Naive B cell (primary cell): ENCODE data around the gene SMYD3. TPM values are rescaled to one million over a fixed set of nuclear protein-coding genes. Genes with fewer than 3 reads are reported as not detected.
A peak's percentile ranks its signal among the peaks of the same experiment; 100 is the strongest.

Source experiments
- ATAC-seq, 2 donors: fragments of 150-1000 bp; cut with Tn5 transposase; 2 replicates each; pipeline ENCODE4 v1.10.0; 2021; ENCODE audit warnings: low read depth in 2 of 2, mild to moderate bottlenecking in 2 of 2, moderate library complexity in 2 of 2
- DNase-seq: peaks from one replicate; pipeline ENCODE4 v3.0.0; 2022
- H3K27ac Mint-ChIP-seq, 6 donors: one replicate each; pipeline ENCODE4 v1.8.0; 2020 to 2022; ENCODE audit warnings: mild to moderate bottlenecking in 6 of 6, mixed read lengths in 6 of 6, moderate library complexity in 5 of 6, inconsistent platforms in 2 of 6
- H3K27me3 Mint-ChIP-seq, 3 donors: one replicate each; pipeline ENCODE4 v1.8.0; 2021 to 2022; ENCODE audit warnings: mixed read lengths in 3 of 3, mild to moderate bottlenecking in 1 of 3
- H3K36me3 Mint-ChIP-seq, 2 donors: one replicate each; pipeline ENCODE4 v1.8.0; 2020 to 2022; ENCODE audit warnings: mixed read lengths in 2 of 2, inconsistent platforms in 1 of 2, mild to moderate bottlenecking in 1 of 2
- H3K4me1 Mint-ChIP-seq, 3 donors: one replicate each; pipeline ENCODE4 v1.8.0; 2020 to 2022; ENCODE audit warnings: mixed read lengths in 3 of 3, inconsistent platforms in 1 of 3, mild to moderate bottlenecking in 1 of 3, moderate library complexity in 1 of 3
- H3K4me3 Mint-ChIP-seq, 8 donors: one replicate each; pipeline ENCODE4 v1.8.0; 2020 to 2022; ENCODE audit warnings: mild to moderate bottlenecking in 8 of 8, mixed read lengths in 8 of 8, moderate library complexity in 8 of 8, inconsistent platforms in 2 of 8
- H3K9me3 Mint-ChIP-seq, 7 donors: one replicate each; pipeline ENCODE4 v1.8.0; 2020 to 2022; ENCODE audit warnings: mixed read lengths in 7 of 7, mild to moderate bottlenecking in 5 of 7, inconsistent platforms in 2 of 7, moderate library complexity in 1 of 7
- polyA plus RNA-seq, 6 donors: library from polyadenylated mRNA; unstranded; fragments of 300-500 nt; fragmentation: Illumina TruSeq; gene quantifications; one replicate each; pipeline ENCODE4 v1.2.3, GENCODE V29; 2021; ENCODE audit warnings: low read depth in 6 of 6

The SMYD3 gene
- polyA plus RNA-seq, 6 donors from 2014 or later: 15.8 to 27.3 (median 19.5) TPM

GRCh38 chr1:246178717-246179311 is 328.3 kb downstream of the SMYD3 start:
- Mint-ChIP-seq H3K4me1 (peaks cover 6 to 13% (median 8%) of the 10 kb centered on the region in 3 donors), H3K27ac (peak overlapping the region in 1 of 6 donors; percentile 18), H3K9me3 (no peaks in the 10 kb centered on the region), H3K36me3 (peaks cover 0 to 7% of the 10 kb centered on the region in 2 donors), H3K27me3 (no peaks in the 10 kb centered on the region), H3K4me3 (no peak overlapping the region)
- ATAC-seq (no peak), DNase-seq (no peak)

GRCh38 chr1:246176126-246177024 is 330.7 kb downstream of the SMYD3 start:
- H3K36me3 Mint-ChIP-seq: peaks cover 0 to 7% of the 10 kb centered on the region in 2 donors
- ATAC-seq (no peak), DNase-seq (no peak)
- no peak overlapping the region for H3K27ac Mint-ChIP-seq
- no peaks in the 10 kb centered on the region for H3K4me1 Mint-ChIP-seq
- no peaks in the 10 kb centered on the region for H3K27me3 Mint-ChIP-seq
- H3K4me3 Mint-ChIP-seq: no peak overlapping the region
- peaks cover 0 to 8% (median 0%) of the 10 kb centered on the region in 7 donors for H3K9me3 Mint-ChIP-seq

GRCh38 chr1:246170574-246171261 is 336.4 kb downstream of the SMYD3 start:
- Mint-ChIP-seq H3K4me3 (no peak overlapping the region), H3K27ac (no peak overlapping the region), H3K4me1 (no peaks in the 10 kb centered on the region), H3K9me3 (peaks cover 0 to 8% (median 0%) of the 10 kb centered on the region in 7 donors), H3K27me3 (no peaks in the 10 kb centered on the region), H3K36me3 (no peaks in the 10 kb centered on the region)
- ATAC-seq (no peak), DNase-seq (no peak)

GRCh38 chr1:246169486-246169885 is 337.6 kb downstream of the SMYD3 start:
- H3K36me3 Mint-ChIP-seq: peaks cover 4% of the 10 kb centered on the region in 2 donors
- H3K4me3 Mint-ChIP-seq: no peak overlapping the region
- no peaks in the 10 kb centered on the region for H3K27me3 Mint-ChIP-seq
- H3K27ac Mint-ChIP-seq: no peak overlapping the region
- ATAC-seq: no peak
- DNase-seq: no peak
- H3K9me3 Mint-ChIP-seq: peaks cover 0 to 8% (median 0%) of the 10 kb centered on the region in 7 donors
- H3K4me1 Mint-ChIP-seq: peaks cover 0 to 3% (median 0%) of the 10 kb centered on the region in 3 donors

GRCh38 chr1:246169019-246169418 is 338.1 kb downstream of the SMYD3 start:
- no peak for ATAC-seq
- no peak for DNase-seq
- H3K36me3 Mint-ChIP-seq: peaks cover 4 to 5% of the 10 kb centered on the region in 2 donors
- peaks cover 0 to 8% (median 0%) of the 10 kb centered on the region in 7 donors for H3K9me3 Mint-ChIP-seq
- H3K27ac Mint-ChIP-seq: no peak overlapping the region
- no peak overlapping the region for H3K4me3 Mint-ChIP-seq
- no peaks in the 10 kb centered on the region for H3K27me3 Mint-ChIP-seq
- peaks cover 0 to 3% (median 0%) of the 10 kb centered on the region in 3 donors for H3K4me1 Mint-ChIP-seq

- Mint-ChIP-seq H3K36me3 (peaks cover 4 to 5% of the 10 kb centered on the region in 2 donors), H3K4me3 (no peak overlapping the region), H3K4me1 (peaks cover 0 to 3% (median 0%) of the 10 kb centered on the region in 3 donors), H3K27ac (no peak overlapping the region), H3K9me3 (no peaks in the 10 kb centered on the region), H3K27me3 (no peaks in the 10 kb centered on the region)
- ATAC-seq (no peak), DNase-seq (no peak)
Observed at GRCh38 chr1:246166841-246167240, 340.2 kb downstream of the SMYD3 start.

- ATAC-seq: no peak
- no peaks in the 10 kb centered on the region for H3K9me3 Mint-ChIP-seq
- no peak overlapping the region for H3K4me3 Mint-ChIP-seq
- H3K36me3 Mint-ChIP-seq: peaks cover 4 to 5% of the 10 kb centered on the region in 2 donors
- peak overlapping the region in 2 of 6 donors; percentile 11 to 39 for H3K27ac Mint-ChIP-seq
- DNase-seq: no peak
- H3K4me1 Mint-ChIP-seq: peaks cover 0 to 3% (median 0%) of the 10 kb centered on the region in 3 donors
- no peaks in the 10 kb centered on the region for H3K27me3 Mint-ChIP-seq
Observed at GRCh38 chr1:246165826-246166709, 341.0 kb downstream of the SMYD3 start.

GRCh38 chr1:246164764-246165163 is 342.3 kb downstream of the SMYD3 start:
- Mint-ChIP-seq H3K4me1 (peaks cover 0 to 3% (median 0%) of the 10 kb centered on the region in 3 donors), H3K27me3 (no peaks in the 10 kb centered on the region), H3K27ac (no peak overlapping the region), H3K4me3 (peak overlapping the region in 1 of 8 donors; percentile 23), H3K36me3 (peaks cover 4 to 5% of the 10 kb centered on the region in 2 donors), H3K9me3 (no peaks in the 10 kb centered on the region)
- no peak for DNase-seq
- no peak for ATAC-seq

GRCh38 chr1:246162560-246162959 is 344.5 kb downstream of the SMYD3 start:
- peaks cover 0 to 5% (median 0%) of the 10 kb centered on the region in 3 donors for H3K4me1 Mint-ChIP-seq
- H3K27me3 Mint-ChIP-seq: no peaks in the 10 kb centered on the region
- no peak for DNase-seq
- no peak for ATAC-seq
- H3K36me3 Mint-ChIP-seq: peaks cover 4 to 5% of the 10 kb centered on the region in 2 donors
- H3K9me3 Mint-ChIP-seq: no peaks in the 10 kb centered on the region
- no peak overlapping the region for H3K4me3 Mint-ChIP-seq
- no peak overlapping the region for H3K27ac Mint-ChIP-seq

- Mint-ChIP-seq H3K4me1 (peaks cover 0 to 7% (median 0%) of the 10 kb centered on the region in 3 donors), H3K4me3 (no peak overlapping the region), H3K27me3 (no peaks in the 10 kb centered on the region), H3K9me3 (no peaks in the 10 kb centered on the region), H3K27ac (no peak overlapping the region), H3K36me3 (peaks cover 4 to 5% of the 10 kb centered on the region in 2 donors)
- ATAC-seq (no peak), DNase-seq (no peak)
Observed at GRCh38 chr1:246161626-246162025, 345.5 kb downstream of the SMYD3 start.

GRCh38 chr1:246160905-246161304 is 346.2 kb downstream of the SMYD3 start:
- no peak overlapping the region for H3K4me3 Mint-ChIP-seq
- peaks cover 0 to 7% (median 0%) of the 10 kb centered on the region in 3 donors for H3K4me1 Mint-ChIP-seq
- ATAC-seq (no peak), DNase-seq (no peak)
- H3K36me3 Mint-ChIP-seq: peaks cover 4 to 5% of the 10 kb centered on the region in 2 donors
- H3K9me3 Mint-ChIP-seq: no peaks in the 10 kb centered on the region
- no peak overlapping the region for H3K27ac Mint-ChIP-seq
- no peaks in the 10 kb centered on the region for H3K27me3 Mint-ChIP-seq

GRCh38 chr1:246160374-246160773 is 346.7 kb downstream of the SMYD3 start:
- Mint-ChIP-seq H3K4me1 (peaks cover 0 to 7% (median 0%) of the 10 kb centered on the region in 3 donors), H3K27ac (peak overlapping the region in 1 of 6 donors; percentile 16), H3K36me3 (peaks cover 4 to 5% of the 10 kb centered on the region in 2 donors), H3K27me3 (no peaks in the 10 kb centered on the region), H3K9me3 (no peaks in the 10 kb centered on the region), H3K4me3 (no peak overlapping the region)
- DNase-seq: no peak
- ATAC-seq: no peak
